ENCODE measurements around the gene MXRA8.

GRCh38 chr1:1310109-1310385 lies 48.3 kb downstream of the MXRA8 start:
- TF ChIP-seq SP1 (CRISPR knock-in tag; IDR thresholded peaks at IDR 0.05), result no peak
- no peak for TF ChIP-seq FOXM1 (IDR thresholded peaks at IDR 0.05; ENCODE audit: low read depth)
- no peak for TF ChIP-seq FOXM1 (CRISPR knock-in tag; IDR thresholded peaks at IDR 0.05; ENCODE audit: low read depth)
